DMS79 treated with DMSO at 0.1 percent for 48 hours (cell line): ENCODE results near the gene PRR11.
"Not testable (repeated sequence)": the region's sequence is repeated elsewhere in the genome, so short reads cannot be mapped to it uniquely, and the experiment has no call there.

Experiments used
- DNase-seq: peaks from one replicate; lab custom pipeline; 2025; lab: John Stamatoyannopoulos, UW

PRR11 gene

DNA sequence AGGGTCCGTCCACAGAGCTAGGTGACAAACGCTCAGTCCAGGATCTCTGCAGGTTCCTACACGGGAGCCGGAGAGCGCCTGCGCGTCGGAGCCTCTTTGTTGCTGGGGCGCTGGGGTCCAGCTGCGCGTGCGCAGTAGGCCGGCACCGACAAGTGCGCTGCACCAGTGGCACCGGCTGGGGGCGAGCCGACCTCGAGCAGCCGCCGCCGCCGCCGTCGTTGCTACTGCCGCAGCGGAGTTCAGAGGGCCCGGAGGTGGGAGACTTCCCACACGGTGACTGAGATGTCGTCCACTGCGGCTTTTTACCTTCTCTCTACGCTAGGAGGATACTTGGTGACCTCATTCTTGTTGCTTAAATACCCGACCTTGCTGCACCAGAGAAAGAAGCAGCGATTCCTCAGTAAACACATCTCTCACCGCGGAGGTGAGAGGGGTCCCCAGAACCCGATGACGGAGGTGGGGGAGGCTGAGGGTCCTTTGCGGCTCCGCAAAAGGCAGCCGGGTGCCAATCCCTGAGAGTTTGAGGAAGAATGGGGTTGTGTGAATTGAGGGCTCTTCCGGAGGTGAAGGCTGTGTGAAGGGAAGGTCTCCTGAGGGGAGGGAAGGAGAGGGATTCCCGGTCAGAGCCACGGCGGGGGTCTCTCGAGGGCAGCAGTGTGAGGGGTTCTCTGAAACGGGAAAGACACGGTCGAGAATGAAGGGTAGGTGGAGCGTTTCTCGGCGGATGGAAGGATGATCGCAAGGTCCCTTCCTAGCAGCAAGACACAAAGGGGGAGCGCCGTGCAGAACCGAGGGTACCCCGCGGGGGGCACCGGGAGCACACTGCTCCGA is 65.0 kb downstream of the PRR11 start, which contains the start of gene GDPD1:
Gene GDPD1 (plus strand): TSS at position 184 of the 831 bp plus-strand sequence. CDS start 99 bp downstream, at position 283.
- DNase-seq = peak; percentile 70

GRCh38 chr17:59221159-59221847 is 65.8 kb downstream of the PRR11 start:
- peak; percentile 5 for DNase-seq

- no peak for DNase-seq
These were observed 68.3 kb downstream of the PRR11 start for GRCh38 chr17:59223813-59224212.

DNA sequence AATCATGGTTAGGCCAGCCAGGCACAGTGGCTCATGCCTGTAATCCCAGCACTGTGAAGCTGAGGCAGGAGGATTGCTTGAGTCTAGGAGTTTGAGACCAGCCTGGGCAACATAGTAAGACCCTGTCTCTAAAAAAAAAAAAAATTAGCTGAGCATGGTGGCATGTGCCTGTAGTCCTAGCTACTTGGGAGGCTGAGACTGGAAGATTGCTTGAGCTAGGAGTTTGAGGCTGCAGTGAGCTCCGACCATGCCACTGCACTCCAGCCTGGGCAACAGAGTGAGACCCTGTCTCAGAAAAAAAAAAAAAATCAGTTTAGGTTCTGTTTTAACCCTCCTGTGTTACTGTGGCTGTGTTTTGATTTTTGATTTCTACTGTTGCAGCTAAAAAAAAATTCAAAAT is 73.0 kb downstream of the PRR11 start:
- not testable (repeated sequence) for DNase-seq

GRCh38 chr17:59230764-59231163 is 75.2 kb downstream of the PRR11 start:
- no peak for DNase-seq

DNA sequence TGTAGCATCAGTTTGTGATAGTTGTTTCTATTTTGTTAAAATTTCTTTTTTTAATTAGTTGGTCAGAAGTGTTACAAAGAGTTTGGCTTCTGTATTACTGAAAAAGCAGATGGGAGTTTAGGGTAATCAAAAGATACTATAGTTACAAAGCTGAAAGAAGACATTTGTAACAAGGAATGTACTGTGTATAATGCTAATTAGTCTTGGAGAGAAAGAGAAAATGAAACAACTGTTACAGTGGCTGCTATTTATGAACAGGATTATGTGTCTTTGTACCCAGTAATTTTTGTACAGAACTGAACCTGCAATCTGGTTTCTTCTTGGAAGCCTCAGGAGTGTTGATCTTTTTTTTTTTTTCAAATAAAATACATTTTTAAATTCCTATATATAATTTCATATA is 79.1 kb downstream of the PRR11 start:
- DNase-seq = no peak

DNA sequence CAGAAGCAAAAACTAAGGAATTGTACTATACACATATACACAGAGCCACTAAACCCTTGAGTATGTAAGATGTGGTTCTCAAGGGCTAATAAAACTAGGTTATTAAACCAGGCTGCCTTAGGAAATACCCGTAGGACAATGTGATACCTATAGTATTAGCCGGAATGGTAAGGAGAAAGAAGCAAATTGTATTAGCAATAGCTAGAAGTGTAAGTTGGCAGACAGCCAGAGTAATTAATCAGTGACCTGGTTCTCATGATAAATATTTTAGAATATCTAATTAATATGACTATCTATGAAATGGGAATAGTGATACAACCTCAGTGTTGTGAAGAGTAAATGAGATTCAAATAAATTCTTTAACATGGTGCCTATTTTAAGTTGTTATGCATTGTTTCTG is 83.4 kb downstream of the PRR11 start:
- no peak for DNase-seq

- no peak for DNase-seq
These were observed 88.5 kb downstream of the PRR11 start for GRCh38 chr17:59244081-59244480.
